ENCODE results near the gene AKAP6.

Gene AKAP6

GRCh38 chr14:32407130-32407529, 78.0 kb downstream of the AKAP6 start:
- H3K27ac ChIP-seq, result no peak overlapping the region
- ChIA-PET POLR2A (ENCODE audit: low non-redundant PET) (no interaction called here), CTCF (no interaction called here)
- no peak for DNase-seq (ENCODE audit: low spot score)
- no peak for TF ChIP-seq CTCF (conservative IDR thresholded peaks at IDR 0.05; ENCODE audit: low read depth)

GRCh38 chr14:32408018-32408417, 78.9 kb downstream of the AKAP6 start:
- POLR2A ChIA-PET (ENCODE audit: low non-redundant PET), result no interaction called here
- DNase-seq (ENCODE audit: low spot score), result no peak
- CTCF ChIA-PET, result no interaction called here
- H3K27ac ChIP-seq, result no peak overlapping the region
- no peak for TF ChIP-seq CTCF (conservative IDR thresholded peaks at IDR 0.05; ENCODE audit: low read depth)

DNA sequence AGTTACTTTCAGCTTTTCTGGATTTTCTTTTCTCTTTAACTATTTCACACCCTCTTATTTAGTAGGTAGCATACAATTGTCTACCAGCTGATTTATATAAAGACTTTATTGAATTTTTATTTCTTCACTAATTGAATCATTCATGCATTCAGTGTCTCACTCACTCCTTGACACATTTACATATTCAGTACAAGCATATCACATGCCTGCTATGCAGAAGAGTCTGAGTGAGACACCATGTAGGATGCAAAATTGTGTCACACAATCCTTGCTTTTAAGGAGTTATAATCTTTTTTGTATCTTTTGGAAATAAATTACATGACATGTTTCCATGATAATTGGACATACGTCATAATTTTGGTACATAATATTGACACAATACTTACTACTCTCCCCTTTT, 83.0 kb downstream of the AKAP6 start:
- DNase-seq (ENCODE audit: low spot score), result no peak
- POLR2A ChIA-PET (ENCODE audit: low non-redundant PET), result no interaction called here
- CTCF ChIA-PET, result interaction anchor here (0.7 kb wide), 1 partner anchor 341 kb away, joined by 4 read pairs; no protein-coding TSS in a partner anchor
- no peak for TF ChIP-seq CTCF (conservative IDR thresholded peaks at IDR 0.05; ENCODE audit: low read depth)
- H3K27ac ChIP-seq, result no peak overlapping the region

GRCh38 chr14:32412532-32412931, 83.4 kb downstream of the AKAP6 start:
- POLR2A ChIA-PET (ENCODE audit: low non-redundant PET), result no interaction called here
- DNase-seq (ENCODE audit: low spot score), result no peak
- no peak for TF ChIP-seq CTCF (conservative IDR thresholded peaks at IDR 0.05; ENCODE audit: low read depth)
- CTCF ChIA-PET, result no interaction called here
- no peak overlapping the region for H3K27ac ChIP-seq

- no peak for TF ChIP-seq CTCF (conservative IDR thresholded peaks at IDR 0.05; ENCODE audit: low read depth)
- ChIA-PET POLR2A (ENCODE audit: low non-redundant PET) (no interaction called here), CTCF (interaction anchor here (0.6 to 1.4 kb wide), 3 partner anchors 24 to 159 kb away, joined by 3 read pairs; no protein-coding TSS in a partner anchor)
- DNase-seq (ENCODE audit: low spot score), result no peak
- H3K27ac ChIP-seq, result no peak overlapping the region
These were observed 85.0 kb downstream of the AKAP6 start for GRCh38 chr14:32413967-32414640.

DNA sequence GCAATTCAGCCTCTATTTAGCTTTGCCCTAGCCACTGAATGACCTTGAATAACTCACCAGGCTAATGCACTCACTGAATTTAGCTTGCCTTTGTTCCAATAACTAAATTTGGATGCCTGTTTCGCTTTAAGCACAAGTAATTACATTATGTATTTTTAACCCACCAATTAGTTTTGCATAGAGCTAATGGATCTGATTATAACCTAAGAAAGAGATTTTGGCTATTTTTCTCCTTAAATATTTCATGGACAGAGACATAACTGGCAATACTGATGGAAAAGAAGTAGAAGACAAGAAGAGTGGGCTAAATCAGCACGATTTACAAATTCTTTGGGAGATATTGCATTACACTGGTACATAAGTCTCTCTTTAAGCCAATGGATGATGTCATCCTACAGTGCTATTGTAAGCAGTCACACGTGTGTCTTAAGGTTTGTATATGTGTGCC, 85.7 kb downstream of the AKAP6 start:
- no peak overlapping the region for H3K27ac ChIP-seq
- ChIA-PET POLR2A (ENCODE audit: low non-redundant PET) (no interaction called here), CTCF (interaction anchor here (0.6 to 1.4 kb wide), 2 partner anchors 23 to 145 kb away, joined by 3 read pairs; no protein-coding TSS in a partner anchor)
- no peak for DNase-seq (ENCODE audit: low spot score)
- no peak for TF ChIP-seq CTCF (conservative IDR thresholded peaks at IDR 0.05; ENCODE audit: low read depth)
